CD14-positive monocyte (primary cell): ENCODE results near the gene TENM3. TPM values are rescaled to one million over a fixed set of nuclear protein-coding genes. Genes with fewer than 3 reads are reported as not detected.

Experiments
- DNase-seq, 3 donors: peaks; one replicate each; pipeline ENCODE4 v3.0.0-alpha.2; 2011 to 2022
- H2AFZ ChIP-seq: 2 replicates; pipeline ENCODE4 v1.6.0; 2012; ENCODE audit warnings: mild to moderate bottlenecking, low read depth, low read length, inconsistent platforms; ENCODE audit not compliant: insufficient read depth, poor library complexity, severe bottlenecking
- H3K27ac ChIP-seq, 2 donors: 1 replicate in 1 of 2; 2 replicates in 1 of 2; pipeline ENCODE4 v1.5.1; 2012 to 2013; ENCODE audit warnings: low read length in 2 of 2, control low read depth in 1 of 2, inconsistent platforms in 1 of 2, low read depth in 1 of 2, mild to moderate bottlenecking in 1 of 2
- H3K27me3 ChIP-seq, 2 donors: one replicate each; pipeline versions ENCODE4 v1.6.0 to v1.6.1; 2011 to 2013; ENCODE audit warnings: low read length in 2 of 2; ENCODE audit not compliant: control insufficient read depth in 2 of 2, insufficient read depth in 2 of 2
- H3K36me3 ChIP-seq, 2 donors: replicated peaks in 1 of 2; 1 replicate in 1 of 2; 2 replicates in 1 of 2; pipeline versions ENCODE4 v1.5.1 to v1.6.1; 2012 to 2013; ENCODE audit warnings: low read length in 2 of 2, control low read depth in 1 of 2, inconsistent platforms in 1 of 2, mild to moderate bottlenecking in 1 of 2; ENCODE audit not compliant: insufficient read depth in 2 of 2, control insufficient read depth in 1 of 2
- H3K4me1 ChIP-seq, 2 donors: 1 replicate in 1 of 2; 2 replicates in 1 of 2; pipeline versions ENCODE4 v1.5.1 to v1.6.1; 2012 to 2013; ENCODE audit warnings: low read length in 2 of 2, control low read depth in 1 of 2, inconsistent platforms in 1 of 2, mild to moderate bottlenecking in 1 of 2, moderate library complexity in 1 of 2; ENCODE audit not compliant: insufficient read depth in 2 of 2, control insufficient read depth in 1 of 2
- H3K4me2 ChIP-seq: replicated peaks from 2 replicates; pipeline ENCODE3; 2012; ENCODE audit warnings: low read length, moderate library complexity, mild to moderate bottlenecking; ENCODE audit not compliant: poor library complexity, severe bottlenecking; ENCODE audit errors: extremely low read depth
- H3K4me3 ChIP-seq, 3 experiments: fragments of 200-600 bp in 1 of 3; sonication (generic) in 1 of 3; replicated peaks in 1 of 3; 1 replicate in 2 of 3; 2 replicates in 1 of 3; pipeline ENCODE4 v1.5.1; 2011 to 2013; ENCODE audit warnings: low read length in 3 of 3, mild to moderate bottlenecking in 3 of 3, control low read depth in 2 of 3, low read depth in 2 of 3, inconsistent platforms in 1 of 3, moderate library complexity in 1 of 3
- H3K79me2 ChIP-seq: 2 replicates; pipeline ENCODE4 v1.6.0; 2012; ENCODE audit warnings: mild to moderate bottlenecking, control low read depth, inconsistent platforms, low read length, moderate library complexity; ENCODE audit not compliant: insufficient read depth
- H3K9ac ChIP-seq: 2 replicates; pipeline ENCODE4 v1.6.0; 2017; ENCODE audit warnings: low read length, mild to moderate bottlenecking; ENCODE audit not compliant: insufficient read depth, poor library complexity, severe bottlenecking
- H3K9me3 ChIP-seq, 2 donors: replicated peaks in 1 of 2; 1 replicate in 1 of 2; 2 replicates in 1 of 2; pipeline versions ENCODE4 v1.5.1 to v1.6.1; 2012 to 2013; ENCODE audit warnings: low read length in 2 of 2, control low read depth in 1 of 2; ENCODE audit not compliant: control insufficient read depth in 1 of 2, insufficient read depth in 1 of 2
- H4K20me1 ChIP-seq: 2 replicates; pipeline ENCODE4 v1.6.0; 2012; ENCODE audit warnings: mild to moderate bottlenecking, low read length, control low read depth, moderate library complexity; ENCODE audit not compliant: insufficient read depth
- H3K27ac Mint-ChIP-seq, 7 donors: one replicate each; pipeline ENCODE4 v1.8.0; 2020; ENCODE audit warnings: mild to moderate bottlenecking in 7 of 7, mixed read lengths in 7 of 7, moderate library complexity in 6 of 7, inconsistent platforms in 2 of 7
- H3K27me3 Mint-ChIP-seq, 3 donors: one replicate each; pipeline ENCODE4 v1.8.0; 2021 to 2022; ENCODE audit warnings: low read depth in 3 of 3, mild to moderate bottlenecking in 3 of 3, mixed read lengths in 3 of 3, moderate library complexity in 3 of 3, inconsistent platforms in 1 of 3
- H3K36me3 Mint-ChIP-seq, 2 donors: one replicate each; pipeline ENCODE4 v1.8.0; 2020; ENCODE audit warnings: mixed read lengths in 2 of 2, inconsistent platforms in 1 of 2, mild to moderate bottlenecking in 1 of 2
- H3K4me1 Mint-ChIP-seq: one replicate; pipeline ENCODE4 v1.8.0; 2020; ENCODE audit warnings: mild to moderate bottlenecking, mixed read lengths
- H3K4me3 Mint-ChIP-seq, 2 donors: one replicate each; pipeline ENCODE4 v1.8.0; 2020; ENCODE audit warnings: mild to moderate bottlenecking in 2 of 2, mixed read lengths in 2 of 2, moderate library complexity in 1 of 2
- H3K9me3 Mint-ChIP-seq, 7 donors: one replicate each; pipeline ENCODE4 v1.8.0; 2020 to 2022; ENCODE audit warnings: mixed read lengths in 7 of 7, mild to moderate bottlenecking in 6 of 7, moderate library complexity in 6 of 7, inconsistent platforms in 2 of 7
- CTCF ChIP-seq: fragments of 200-600 bp; IDR thresholded peaks from one replicate; pipeline ENCODE4 v1.8.0; 2022; ENCODE audit warnings: antibody characterized with exemption, mild to moderate bottlenecking
- whole genome bisulfite sequencing: methylation state at CpG from one replicate; pipeline ENCODE4 v1.1.5; 2013; ENCODE audit warnings: missing lambda C conversion rate; ENCODE audit not compliant: insufficient coverage; 5-methylcytosine and 5-hydroxymethylcytosine counted together
- intact Hi-C, 2 donors: fragments of 100-400 bp; cut with micrococcal nuclease; formaldehyde crosslinking; loops; one replicate each; pipeline versions ENCODE4 v1.15.0 to v1.15.1; 2023
- polyA plus RNA-seq, 3 donors: library from polyadenylated mRNA; depleted of rRNA in 1 of 3; unstranded in 2 of 3; stranded (reverse) in 1 of 3; fragments of 300-500 nt in 2 of 3; fragments of >200 nt in 1 of 3; fragmentation: Illumina TruSeq in 2 of 3; gene quantifications; 1 replicate in 2 of 3; 2 replicates in 1 of 3; pipeline ENCODE4 v1.2.3, GENCODE V29; 2012 to 2021

TENM3 gene
- polyA plus RNA-seq, 3 donors = not detected

- no peaks in the 10 kb centered on the region for H3K27me3 ChIP-seq
- intact Hi-C loops = no loop called here
- no peak overlapping the region for H3K4me3 Mint-ChIP-seq
- no peak overlapping the region for H3K27ac ChIP-seq
- no peaks in the 10 kb centered on the region for H3K4me1 ChIP-seq
- H4K20me1 ChIP-seq = no peaks in the 10 kb centered on the region
- no peak overlapping the region for H3K27ac Mint-ChIP-seq
- WGBS = no CpG with 5 or more reads among the region's 1 CpG
- peaks cover 0 to 1% (median under 1%) of the 10 kb centered on the region in 3 donors for H3K27me3 Mint-ChIP-seq
- H2AFZ ChIP-seq = no peak overlapping the region
- no peak for DNase-seq
- no peaks in the 10 kb centered on the region for H3K36me3 Mint-ChIP-seq
- H3K9me3 ChIP-seq = peaks cover 5 to 16% of the 10 kb centered on the region in 2 donors
- H3K9me3 Mint-ChIP-seq = peaks cover 2 to 12% (median 8%) of the 10 kb centered on the region in 7 donors
- H3K4me2 ChIP-seq = no peak overlapping the region
- H3K4me3 ChIP-seq = no peak overlapping the region
- no peaks in the 10 kb centered on the region for H3K4me1 Mint-ChIP-seq
- no peaks in the 10 kb centered on the region for H3K79me2 ChIP-seq
- H3K9ac ChIP-seq = no peak overlapping the region
- no peaks in the 10 kb centered on the region for H3K36me3 ChIP-seq
- no peak for TF ChIP-seq CTCF
These were observed 170.3 kb downstream of the TENM3 start for GRCh38 chr4:182413550-182413949.

GRCh38 chr4:182415116-182415515 lies 171.9 kb downstream of the TENM3 start:
- Histone ChIP-seq H3K9ac (no peak overlapping the region), H4K20me1 (no peaks in the 10 kb centered on the region), H3K4me3 (no peak overlapping the region), H3K79me2 (no peaks in the 10 kb centered on the region), H3K4me2 (no peak overlapping the region), H3K27me3 (no peaks in the 10 kb centered on the region), H3K27ac (no peak overlapping the region), H3K9me3 (peaks cover 5 to 18% of the 10 kb centered on the region in 2 donors), H3K36me3 (no peaks in the 10 kb centered on the region), H3K4me1 (no peaks in the 10 kb centered on the region), H2AFZ (no peak overlapping the region)
- intact Hi-C loops = no loop called here
- Mint-ChIP-seq H3K36me3 (no peaks in the 10 kb centered on the region), H3K27me3 (peaks cover 0 to 1% (median 1%) of the 10 kb centered on the region in 3 donors), H3K4me3 (no peak overlapping the region), H3K4me1 (no peaks in the 10 kb centered on the region), H3K9me3 (peaks cover 2 to 14% (median 5%) of the 10 kb centered on the region in 7 donors), H3K27ac (no peak overlapping the region)
- DNase-seq = no peak
- no peak for TF ChIP-seq CTCF
- 50% methylated on average over 1 of the region's 2 CpGs for WGBS
